ENCODE data around the gene COX10. TPM values are rescaled to one million over a fixed set of nuclear protein-coding genes. Genes with fewer than 3 reads are reported as not detected.

COX10 gene
- total RNA-seq, 1 donor from 2014 or later: 15.6 TPM

DNA sequence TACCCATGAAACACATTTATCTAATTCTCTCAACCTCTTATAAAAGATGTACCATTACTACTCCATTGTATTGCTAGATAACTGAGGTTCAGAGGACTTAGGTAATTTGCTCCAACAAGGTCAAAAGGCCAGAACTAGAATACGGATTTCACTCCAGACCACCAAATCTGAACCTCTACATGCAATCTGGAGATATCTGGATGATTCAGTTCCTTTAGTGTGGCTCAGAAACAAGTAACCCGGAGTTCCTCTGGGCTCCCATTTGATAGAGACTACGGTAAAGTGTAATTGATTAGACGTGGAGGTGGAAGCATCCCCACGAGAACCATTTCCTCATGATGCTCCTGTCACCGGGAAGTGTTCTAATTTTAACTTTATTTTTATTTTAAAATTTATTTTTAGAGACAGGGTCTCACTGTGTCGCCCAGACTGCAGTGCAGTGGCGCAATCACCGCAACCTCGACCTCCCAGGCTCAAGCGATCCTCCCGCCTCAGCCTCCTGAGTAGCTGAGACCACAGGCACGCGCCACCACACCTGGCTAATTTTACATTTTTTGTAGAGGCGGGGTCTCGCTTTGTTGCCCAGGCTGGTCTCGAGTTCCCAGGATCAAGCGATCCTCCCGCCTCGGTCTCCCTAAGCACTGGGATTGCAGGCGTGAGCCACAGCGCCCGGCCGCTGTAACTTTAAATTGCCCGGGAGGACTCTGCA, 608 bp upstream of the COX10 start:
- DNase-seq (ENCODE audit: extremely low read depth, low read depth, low spot score): no peak

DNA sequence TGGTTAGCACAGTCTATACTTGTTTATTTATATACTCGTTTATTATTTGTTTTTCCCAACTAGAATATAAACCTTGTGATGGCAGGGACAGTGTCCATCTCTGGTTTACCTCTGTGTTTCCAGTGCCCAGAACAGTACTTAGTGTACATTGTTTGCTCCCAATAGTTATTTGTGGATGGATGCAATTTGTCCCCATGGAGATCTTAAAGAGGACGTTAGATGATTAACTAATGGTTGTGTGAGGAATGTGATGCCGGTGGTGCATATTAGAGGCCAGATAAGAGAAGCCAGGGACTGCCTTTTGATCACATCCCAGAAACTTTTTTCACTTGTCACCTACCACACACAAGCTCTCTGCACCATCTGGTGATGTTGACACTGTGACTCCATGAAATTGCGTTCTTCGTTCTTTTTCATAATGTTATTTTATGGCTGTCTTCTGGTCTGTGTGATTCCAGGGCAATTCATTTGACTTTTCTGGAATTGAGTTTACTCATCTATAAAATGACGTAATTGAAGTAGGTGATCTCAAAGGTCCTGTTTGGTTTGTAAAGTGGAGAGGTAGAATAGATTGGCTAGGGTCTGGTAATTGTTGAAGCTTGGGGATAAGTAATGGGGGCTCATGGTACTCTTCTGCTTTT, 1.2 kb downstream of the COX10 start:
- no peak for DNase-seq (ENCODE audit: extremely low read depth, low read depth, low spot score)

DNA sequence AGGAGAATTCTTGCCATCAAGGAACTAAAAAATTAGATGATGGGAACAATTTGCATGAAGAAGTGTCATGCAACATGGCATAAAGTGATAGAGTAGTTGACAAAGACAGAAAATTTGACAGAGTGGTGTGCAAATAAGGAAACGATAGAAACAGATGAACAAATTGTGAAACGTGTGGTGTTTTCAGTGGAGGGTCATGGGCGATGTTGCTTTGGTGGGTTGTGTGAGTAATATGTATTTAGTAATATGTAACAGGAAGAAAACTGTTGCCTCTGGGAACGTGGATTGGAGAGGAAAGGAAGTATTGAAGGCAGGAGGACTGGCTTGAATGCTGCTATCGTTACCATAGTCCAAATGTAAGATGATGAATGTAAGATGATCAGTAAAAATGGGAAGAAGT, 3.6 kb downstream of the COX10 start:
- no peak for DNase-seq (ENCODE audit: extremely low read depth, low read depth, low spot score)

DNA sequence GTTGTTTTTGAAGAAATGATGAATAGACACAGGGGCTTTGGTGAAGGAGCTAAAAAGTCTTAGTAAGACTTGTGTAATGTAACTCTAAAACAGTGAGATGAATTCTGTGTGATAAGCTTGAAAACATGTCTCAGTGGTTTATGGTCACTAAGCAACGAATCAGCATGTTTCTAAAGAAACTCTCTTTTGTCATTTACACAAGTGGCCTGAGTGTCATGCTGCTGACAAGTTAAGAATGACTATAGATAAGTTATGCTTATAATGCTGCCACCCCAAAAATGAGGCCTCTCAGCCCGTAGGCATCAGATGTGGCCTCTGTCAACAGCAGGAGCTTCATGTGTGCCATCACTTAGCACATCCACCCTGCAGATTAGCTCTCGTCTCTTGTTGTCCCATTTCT, 8.7 kb downstream of the COX10 start:
- no peak for DNase-seq (ENCODE audit: extremely low read depth, low read depth, low spot score)

DNA sequence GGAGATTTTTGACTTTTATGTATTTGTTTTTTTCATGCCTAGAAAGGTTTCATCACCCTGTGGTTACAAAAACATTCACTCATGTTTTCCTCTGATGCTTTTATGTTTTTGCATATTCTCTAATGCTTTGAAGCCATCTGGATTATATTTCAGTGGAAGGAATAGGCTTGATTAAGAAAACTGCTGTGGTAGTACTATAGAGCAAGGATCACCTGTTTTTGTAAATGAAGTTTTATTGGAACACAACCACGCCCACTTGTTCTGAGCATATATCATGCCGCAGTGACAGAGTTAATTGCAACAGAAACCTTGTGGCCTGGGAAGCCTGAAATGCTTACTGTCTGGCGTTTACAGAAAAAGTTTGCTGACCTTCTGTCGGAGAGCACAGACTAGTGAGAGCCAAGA, 11.5 kb downstream of the COX10 start:
- DNase-seq (ENCODE audit: extremely low read depth, low read depth, low spot score): no peak

DNA sequence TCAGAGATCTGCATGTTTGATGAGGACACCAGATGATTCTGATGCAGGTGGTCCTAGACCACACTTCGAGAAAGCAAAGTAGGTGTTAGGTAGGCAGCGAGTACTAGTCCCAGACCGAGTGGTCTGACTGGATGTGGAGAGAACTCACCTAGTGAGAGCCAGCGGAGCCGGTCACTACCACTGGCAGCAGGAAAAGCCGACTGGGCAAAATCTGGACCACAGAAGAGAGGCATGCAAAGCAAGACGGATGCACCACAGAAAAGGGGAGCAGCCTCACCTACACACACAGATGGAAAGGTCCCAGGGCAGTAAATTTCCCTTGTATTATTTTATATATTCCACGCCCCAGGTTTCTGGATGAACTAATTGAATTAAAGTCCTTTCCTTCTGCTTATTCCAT, 13.5 kb downstream of the COX10 start:
- no peak for DNase-seq (ENCODE audit: extremely low read depth, low read depth, low spot score)

DNA sequence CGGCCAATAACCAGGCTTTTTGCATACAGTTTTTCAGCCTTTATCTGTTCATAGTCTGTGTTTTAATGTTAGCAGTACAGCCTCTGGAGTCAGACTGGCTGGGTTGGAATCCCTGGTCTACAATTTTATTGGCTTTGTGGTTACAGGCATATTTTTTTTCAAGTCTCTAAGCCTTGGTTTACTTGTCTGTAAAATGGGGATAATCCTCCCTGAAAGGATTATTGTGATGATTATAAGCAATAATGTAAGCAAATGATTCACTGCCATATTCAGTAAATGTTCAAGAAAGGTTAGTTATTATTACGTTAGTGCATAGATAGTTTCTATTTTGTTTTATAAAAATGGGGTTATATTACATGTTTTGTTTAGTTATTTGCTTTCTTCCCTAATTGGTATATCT, 15.7 kb downstream of the COX10 start:
- no peak for DNase-seq (ENCODE audit: extremely low read depth, low read depth, low spot score)

DNA sequence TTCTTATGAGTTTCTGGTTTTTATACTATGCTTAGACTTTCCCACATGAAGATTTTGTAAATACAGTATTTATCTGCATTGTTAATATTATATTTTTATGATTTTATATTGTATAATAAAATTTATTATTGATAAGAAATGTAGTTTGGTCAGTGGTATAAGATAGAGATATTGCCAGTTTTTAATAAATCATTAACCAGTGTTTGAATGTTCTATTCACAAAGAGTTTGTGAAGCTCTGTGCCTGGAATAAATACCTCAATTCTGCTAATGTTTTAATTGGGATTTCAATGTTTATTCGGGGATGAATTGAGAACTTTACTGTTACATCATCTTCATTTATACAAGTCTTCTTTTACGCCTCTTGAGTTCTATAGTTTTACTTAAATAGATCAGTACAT, 16.9 kb downstream of the COX10 start:
- DNase-seq (ENCODE audit: extremely low read depth, low read depth, low spot score): no peak

DNA sequence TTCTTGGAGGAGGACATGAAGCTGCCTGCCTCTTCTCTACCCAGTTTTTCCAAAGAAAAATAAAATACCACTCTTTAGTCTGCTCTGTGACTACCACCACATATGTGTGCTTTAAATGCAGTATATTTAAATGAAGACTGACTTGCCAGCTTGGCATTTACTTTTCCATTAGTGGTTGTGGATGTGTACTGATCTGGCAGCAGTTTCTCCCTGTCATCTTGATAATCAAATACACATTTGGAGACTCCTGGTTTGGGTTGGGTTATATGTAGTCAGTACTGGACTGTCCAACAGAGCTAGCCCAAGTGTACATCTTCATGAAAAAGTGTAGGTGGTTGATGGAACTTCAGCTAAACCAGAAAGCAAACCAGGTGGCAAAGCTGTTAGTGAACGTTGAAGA, 19.9 kb downstream of the COX10 start:
- DNase-seq (ENCODE audit: extremely low read depth, low read depth, low spot score): no peak

DNA sequence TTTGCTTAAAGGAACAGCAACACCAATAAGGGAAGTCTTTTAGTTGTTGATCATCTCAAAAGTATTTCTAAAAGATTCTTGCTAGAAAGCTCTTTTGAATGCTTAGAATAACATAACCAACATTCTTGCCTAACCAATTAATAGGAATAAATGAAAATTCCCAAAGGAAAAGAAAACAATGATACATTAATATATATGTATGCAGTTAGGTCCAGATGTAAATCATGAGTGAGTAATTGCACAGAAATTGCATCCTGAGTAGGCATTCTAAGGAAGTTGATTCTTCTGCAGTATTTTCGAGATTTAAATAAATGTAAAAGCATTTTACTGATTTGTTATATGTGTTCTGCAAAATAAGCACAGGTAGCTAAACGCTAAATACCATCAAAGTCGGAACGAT, 22.1 kb downstream of the COX10 start:
- no peak for DNase-seq (ENCODE audit: extremely low read depth, low read depth, low spot score)

DNA sequence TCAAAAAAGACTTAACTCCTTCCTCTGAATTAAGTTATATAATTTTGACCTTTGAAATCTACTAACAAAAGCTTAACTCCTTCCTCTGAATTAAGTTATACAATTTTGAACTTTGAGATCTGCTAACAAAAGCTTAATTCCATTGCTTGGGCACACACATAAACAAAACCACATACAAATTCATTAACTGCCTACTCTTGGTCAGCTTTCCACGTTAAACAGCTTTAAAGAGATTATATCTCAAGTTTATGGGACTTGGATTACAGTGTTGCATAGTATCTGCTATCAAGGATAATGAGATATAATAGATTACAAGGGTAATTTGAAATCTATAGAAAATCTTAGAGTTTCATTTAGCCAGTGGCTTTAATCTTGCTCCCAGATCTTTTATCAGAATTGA, 23.5 kb downstream of the COX10 start:
- no peak for DNase-seq (ENCODE audit: extremely low read depth, low read depth, low spot score)

DNA sequence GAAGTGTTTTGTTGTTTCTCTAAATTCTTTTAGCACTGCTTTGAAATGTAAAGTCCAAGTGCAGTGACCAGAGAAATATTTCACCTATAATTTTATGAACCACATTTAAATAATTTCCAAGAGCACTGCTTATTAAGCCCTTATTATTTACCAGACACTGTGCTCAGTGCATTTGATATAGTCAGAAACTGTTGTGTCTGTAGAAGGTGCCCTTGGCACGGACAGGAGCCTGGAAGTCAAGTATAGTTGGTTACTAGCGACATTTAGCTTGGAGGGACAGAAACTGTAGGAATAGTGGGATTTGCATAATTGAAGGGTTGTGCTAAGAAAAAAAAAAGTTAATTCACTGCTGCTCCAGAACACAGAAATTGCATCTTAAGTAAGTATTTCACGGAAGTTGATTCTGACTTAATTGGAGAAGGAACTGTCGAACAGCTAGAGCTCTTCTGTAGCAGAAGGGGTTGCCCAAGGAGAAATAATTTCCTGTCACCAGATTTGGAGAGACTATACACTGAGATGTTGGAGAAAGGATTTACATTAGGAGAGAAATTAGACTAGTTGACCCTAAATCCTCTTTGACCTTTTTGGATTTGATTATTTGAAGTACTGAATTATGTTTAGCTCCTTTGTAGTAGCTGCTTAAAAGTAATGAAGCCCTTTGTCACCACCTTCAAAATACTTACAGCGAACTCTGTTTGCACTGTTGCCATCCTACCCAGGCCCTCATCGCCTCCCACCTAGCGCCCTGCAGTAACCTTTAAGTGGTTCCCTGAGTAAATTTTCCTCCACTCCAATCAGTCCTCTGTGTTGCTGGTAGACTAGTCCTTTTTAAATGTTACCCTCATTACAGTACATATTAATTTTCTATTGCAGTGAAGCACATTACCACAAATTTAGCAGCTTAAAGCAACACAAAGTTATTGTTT, 25.6 kb downstream of the COX10 start:
- no peak for DNase-seq (ENCODE audit: extremely low read depth, low read depth, low spot score)

DNA sequence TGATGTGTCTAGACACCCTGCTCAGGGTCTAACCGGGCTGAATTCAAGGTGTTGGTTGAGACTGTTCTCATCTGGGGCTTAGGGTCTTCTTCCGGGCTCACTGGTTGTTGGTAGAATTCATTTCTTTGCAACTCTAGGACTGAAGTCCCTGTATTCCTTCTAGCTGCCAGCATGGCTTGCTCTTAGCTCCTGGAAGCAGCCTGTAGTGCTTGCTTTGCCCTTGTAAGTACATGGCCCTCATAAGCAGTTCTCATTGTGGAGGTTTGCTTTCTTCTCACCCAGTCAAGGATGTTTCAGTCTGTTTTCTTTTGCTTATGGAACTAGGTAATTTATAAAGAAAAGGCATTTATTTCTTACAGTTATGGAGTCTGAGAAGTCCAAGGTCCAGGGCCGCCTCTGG, 26.3 kb downstream of the COX10 start:
- no peak for DNase-seq (ENCODE audit: extremely low read depth, low read depth, low spot score)

DNA sequence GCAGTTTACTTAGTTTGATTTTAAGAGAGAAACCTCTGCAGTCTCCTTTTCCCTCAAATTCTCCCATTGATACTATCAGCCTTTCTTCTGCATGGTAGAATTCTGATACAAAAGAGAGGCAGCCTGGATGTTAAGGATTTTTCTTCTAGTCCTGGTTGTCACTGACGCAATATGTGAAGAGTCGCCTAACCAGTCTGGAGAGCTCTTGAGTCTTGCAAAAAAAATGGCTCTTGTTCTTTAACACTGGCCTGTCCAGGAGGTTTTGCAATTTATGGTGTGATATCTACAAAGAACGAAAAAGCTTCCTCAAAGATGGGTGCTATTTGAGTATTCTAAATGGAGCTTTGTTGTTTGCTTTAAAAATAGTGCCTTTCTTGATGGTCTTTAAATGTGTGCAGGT, 28.9 kb downstream of the COX10 start:
- DNase-seq (ENCODE audit: extremely low read depth, low read depth, low spot score): no peak

DNA sequence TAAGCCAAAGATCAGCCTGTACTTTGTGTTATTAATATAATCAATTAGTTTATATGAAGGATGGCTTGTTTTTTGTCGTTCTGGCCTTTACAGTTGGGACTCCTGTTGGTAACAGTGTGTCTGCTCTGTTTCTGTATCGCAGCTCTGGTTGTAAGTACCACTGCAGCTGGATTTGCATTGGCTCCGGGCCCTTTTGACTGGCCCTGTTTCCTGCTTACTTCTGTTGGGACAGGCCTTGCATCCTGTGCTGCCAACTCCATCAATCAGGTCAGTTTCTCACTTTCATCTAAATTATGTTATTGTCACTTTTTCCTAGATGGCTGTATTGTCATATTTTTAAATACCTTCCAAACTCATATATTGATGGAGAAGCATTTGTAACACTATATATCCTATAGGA, 32.7 kb downstream of the COX10 start:
- DNase-seq (ENCODE audit: extremely low read depth, low read depth, low spot score): no peak

DNA sequence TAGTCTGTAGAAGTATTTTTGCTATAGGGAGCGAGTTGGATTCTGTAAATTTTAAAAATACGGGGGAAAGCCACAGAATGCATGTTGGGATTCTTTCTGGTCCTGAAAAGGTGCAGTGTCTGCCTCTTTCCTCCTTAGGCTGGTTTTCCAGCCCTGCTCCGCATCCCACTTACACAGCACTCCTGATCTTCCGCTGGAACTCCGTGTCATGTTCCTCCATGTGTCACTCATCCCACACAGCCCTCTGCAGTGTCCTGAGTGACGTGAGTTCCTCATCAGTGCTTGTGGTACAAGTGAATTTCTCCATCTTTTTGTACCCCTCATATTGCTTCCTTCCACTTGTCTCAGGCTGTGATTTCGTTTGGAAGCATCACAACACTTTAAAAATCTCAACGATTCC, 34.5 kb downstream of the COX10 start:
- DNase-seq (ENCODE audit: extremely low read depth, low read depth, low spot score): no peak

DNA sequence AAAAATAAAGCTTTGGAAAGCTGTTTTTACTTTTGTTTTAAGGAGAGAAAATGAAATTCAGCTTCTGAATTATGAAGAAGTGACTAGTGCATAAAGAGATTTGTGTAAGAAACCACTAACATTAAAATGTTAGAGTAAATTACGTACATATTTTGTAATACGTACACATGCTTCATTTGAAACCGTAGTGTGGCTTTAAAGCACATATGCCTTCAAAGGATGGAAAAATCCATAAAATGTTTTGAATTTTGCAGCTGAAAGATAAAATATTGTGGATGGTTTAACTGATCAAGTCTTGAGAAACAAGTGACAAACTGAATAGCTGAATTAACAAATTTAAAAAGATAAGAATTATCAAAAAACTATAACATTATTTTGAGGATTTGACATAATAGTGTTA, 35.4 kb downstream of the COX10 start:
- DNase-seq (ENCODE audit: extremely low read depth, low read depth, low spot score): no peak

DNA sequence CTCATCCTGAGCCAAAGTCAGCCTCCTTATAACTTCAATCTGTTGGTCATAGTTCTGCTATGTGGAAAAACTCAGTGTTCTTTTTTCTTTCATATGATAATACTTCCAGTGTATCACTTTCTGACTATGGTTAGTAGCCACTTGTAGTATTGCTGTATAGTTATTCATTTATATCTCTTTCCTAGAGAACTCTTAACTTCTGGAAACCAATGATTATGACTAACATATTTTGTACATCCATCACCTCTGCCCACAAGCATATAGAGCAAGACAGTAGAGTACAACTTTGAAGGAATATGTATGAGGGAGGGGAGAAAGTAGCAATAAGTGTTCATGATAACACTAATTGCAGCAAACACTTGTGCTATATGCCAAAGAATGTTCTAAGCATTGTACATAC, 38.6 kb downstream of the COX10 start:
- DNase-seq (ENCODE audit: extremely low read depth, low read depth, low spot score): no peak

DNA sequence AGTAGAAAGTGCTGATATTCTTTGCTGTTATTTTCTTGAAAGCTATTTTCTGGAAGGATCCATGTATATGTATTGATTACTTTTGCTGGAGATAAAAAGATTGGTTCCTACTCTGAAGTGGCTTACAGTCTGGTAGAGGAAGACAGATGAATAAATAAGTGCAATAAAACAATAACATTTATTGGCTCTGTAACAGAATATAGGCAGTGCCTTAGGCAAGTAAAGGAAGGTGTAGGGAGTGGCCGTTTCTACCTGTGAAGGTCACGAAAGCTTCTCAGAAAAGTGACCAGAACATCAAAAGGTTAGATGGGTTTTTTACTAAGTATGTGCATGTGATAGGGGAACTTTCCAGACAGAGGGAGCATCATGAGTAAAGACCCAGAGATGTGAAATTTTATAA, 43.1 kb downstream of the COX10 start:
- no peak for DNase-seq (ENCODE audit: extremely low read depth, low read depth, low spot score)

DNA sequence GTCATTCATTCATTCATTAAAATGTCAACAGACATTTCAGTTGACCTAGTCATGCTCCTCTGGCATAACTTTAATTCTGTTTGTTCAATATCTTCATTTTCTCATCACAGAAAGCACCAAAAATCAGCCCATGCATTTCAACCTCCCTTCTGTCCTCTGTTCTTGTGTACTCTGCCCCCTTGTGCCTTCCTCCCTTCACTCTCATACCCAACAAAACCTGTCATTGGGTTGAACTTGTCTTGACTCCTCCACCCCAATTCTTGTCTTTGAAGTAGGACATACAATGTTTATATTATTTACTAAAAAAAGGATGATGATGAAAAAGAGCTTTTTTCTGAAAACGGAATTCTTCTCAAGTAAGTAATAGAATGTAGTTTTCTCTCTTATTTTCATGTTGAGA, 43.8 kb downstream of the COX10 start:
- DNase-seq (ENCODE audit: extremely low read depth, low read depth, low spot score): no peak

DNA sequence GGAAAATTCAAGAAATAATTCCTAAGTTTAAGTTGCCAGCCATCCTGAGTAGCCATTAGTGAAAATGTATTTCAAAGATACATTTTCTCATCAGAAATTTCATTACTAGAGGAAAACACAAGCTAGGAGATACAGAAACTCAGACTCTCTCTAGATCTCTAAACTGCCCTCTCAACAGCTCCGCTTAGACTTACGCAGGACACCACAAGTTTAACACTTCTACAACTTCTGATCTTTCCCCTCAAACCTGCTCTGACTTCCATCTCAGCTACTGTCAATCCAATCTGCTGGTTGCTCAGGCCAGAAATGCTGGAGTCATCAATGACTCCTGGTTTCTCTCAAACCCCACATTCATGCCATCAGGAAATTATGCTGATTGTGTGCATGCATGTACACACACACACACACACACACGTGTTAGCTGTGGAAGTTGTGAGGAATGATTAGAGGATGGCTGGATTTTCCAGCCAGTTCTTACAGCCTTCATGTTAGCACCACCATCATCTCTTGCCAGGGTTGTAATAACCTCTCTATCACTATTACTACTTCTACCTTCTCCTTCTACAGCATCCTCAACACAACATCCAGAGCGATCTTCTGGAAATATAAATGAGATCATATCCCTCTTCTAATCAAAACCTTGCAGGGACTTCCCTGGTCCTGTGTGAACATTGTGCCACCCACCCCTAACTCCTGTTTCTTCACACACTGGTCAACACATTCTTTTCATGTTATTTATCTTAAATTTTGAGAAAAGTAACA, 47.1 kb downstream of the COX10 start:
- no peak for DNase-seq (ENCODE audit: extremely low read depth, low read depth, low spot score)

All from glomerular endothelial cell (primary cell).